Measurements from ENCODE around the gene SLC39A12.

Gene SLC39A12

GRCh38 chr10:18066947-18067346 lies 115.2 kb downstream of the SLC39A12 start:
- no peak for DNase-seq

DNA sequence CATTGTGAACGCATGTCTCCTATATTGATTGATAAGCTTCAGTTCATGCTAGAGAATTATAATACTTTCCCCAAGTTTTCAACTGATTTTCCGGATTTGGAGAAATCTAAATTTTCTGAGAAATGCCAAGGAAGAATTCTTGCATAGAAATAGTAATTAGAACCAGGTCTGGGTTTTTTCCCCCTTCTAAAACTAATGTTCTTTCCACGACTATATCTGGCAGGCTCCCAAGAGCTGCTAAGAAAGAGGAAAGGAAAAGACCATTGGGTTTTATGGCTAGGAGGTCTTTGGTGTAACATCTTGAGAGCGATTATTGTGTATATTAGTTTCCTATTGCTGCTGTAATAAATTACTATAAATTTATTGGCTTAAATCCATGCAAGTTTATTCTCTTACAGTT lies 116.7 kb downstream of the SLC39A12 start:
- DNase-seq = no peak

DNA sequence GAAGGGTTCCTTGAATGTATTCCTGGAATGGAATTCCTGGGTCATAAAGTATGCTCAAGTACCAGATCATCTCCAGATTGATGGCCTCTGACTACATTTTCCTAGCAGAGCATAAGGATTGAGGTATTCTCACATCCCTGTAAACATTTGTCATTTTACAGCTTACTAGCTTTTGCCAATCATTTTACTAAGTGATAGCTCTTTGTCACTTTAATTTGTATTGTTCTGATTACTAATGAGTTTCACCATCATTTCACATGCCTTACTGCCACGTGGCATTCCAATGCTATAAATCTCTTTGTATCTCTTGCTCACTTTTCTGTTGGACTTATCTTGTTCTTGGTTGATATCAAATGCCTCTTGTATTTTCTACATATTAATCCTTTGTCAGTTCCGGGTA lies 119.9 kb downstream of the SLC39A12 start:
- DNase-seq = no peak

GRCh38 chr10:18073314-18073713 lies 121.6 kb downstream of the SLC39A12 start:
- no peak for DNase-seq

DNA sequence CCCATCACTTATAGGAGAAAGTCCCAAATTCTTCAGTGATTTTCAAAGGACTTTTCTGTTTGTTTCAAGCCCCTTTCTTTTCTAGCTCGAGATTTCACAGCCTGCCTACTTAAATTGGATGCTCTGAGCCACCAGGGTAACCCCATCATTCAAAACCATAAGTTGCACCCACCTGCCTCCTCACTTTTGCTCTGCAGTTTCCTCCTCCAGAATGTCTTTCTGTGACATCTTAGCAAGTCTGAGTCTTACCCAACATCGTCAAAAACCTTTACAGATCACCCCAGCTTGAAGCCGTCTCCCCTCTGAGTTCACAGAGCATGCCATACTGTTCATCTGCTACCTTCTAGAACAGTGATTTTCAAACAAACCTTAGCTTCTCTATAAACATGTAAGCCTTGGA lies 124.2 kb downstream of the SLC39A12 start:
- DNase-seq = no peak

DNA sequence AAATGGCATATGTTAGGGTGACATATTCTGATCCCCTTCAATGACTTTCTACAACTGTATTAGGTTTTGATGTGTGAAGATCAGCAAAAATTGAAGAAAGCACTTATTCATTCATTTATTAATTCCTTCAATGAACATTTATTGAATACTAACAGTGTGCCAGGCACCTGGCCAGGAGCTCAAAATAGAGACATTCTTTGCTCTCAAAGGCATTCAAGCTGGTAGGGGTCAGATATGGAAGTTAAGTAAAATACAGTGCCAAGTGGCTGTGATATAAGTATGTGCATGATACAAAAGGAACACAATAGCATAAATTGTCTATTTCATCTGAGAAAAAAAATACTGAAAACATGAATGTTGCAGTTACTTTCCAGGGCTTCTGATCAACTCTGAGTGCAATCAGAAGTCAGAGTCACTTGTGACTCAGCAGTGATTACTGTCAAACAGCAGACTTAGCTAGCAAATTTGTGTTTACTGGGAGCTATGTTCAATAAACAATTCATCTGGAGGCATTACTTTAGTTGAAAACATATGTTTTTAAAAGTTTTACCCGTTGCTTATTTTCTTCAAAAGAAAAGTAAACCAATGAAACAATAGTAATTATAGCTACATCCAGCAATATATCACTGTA lies 128.1 kb downstream of the SLC39A12 start:
- DNase-seq = no peak

GRCh38 chr10:18082381-18082780 lies 130.7 kb downstream of the SLC39A12 start:
- no peak for DNase-seq

GRCh38 chr10:18085855-18086254 lies 134.1 kb downstream of the SLC39A12 start:
- no peak for DNase-seq

DNA sequence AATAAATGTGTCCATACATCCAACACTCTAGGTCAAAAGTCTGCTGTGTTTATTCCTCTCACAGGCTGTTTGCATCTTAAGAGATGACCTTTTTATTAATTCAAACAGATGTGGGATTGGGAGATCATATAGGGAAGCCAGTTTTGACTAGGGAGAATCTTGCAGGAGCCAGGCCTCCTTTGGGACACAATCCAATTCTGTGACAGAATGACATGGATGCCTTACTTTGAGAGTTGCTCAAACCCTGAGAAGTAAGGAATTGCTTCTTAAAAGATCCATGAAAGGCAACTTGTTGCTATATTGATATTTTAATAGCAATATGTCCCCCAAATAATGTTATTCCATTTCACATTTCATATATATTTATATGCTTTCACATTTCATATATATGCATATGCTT lies 135.0 kb downstream of the SLC39A12 start:
- DNase-seq = no peak

GRCh38 chr10:18087355-18087754 lies 135.6 kb downstream of the SLC39A12 start:
- DNase-seq = no peak

Data from NCI-H2171 (cell line).